CD4-positive, alpha-beta memory T cell (primary cell): Measurements from ENCODE around the gene CSTPP1. TPM values are rescaled to one million over a fixed set of nuclear protein-coding genes. Genes with fewer than 3 reads are reported as not detected.

Experiments
- CTCF ChIA-PET: fragments of 350-600 bp; sonication (Branson Sonifier 250); formaldehyde crosslinking; loops from one replicate; lab custom pipeline; 2021; ENCODE audit warnings: inconsistent platforms; ENCODE audit not compliant: partially characterized antibody; lab: Charles Lee
- POLR2A ChIA-PET: fragments of 350-600 bp; sonication (Branson Sonifier 250); formaldehyde crosslinking; loops from one replicate; lab custom pipeline; 2021; ENCODE audit not compliant: partially characterized antibody; lab: Charles Lee
- DNase-seq, 5 donors: peaks; one replicate each; pipeline versions ENCODE4 v3.0.0 to v3.0.0-alpha.2; 2020 to 2022; ENCODE audit warnings: mixed read lengths in 1 of 5
- H3K27ac ChIP-seq: one replicate; pipeline ENCODE4 v1.7.0; 2013; ENCODE audit warnings: low read depth, low read length
- H3K27me3 ChIP-seq: 2 replicates; pipeline ENCODE4 v1.7.0; 2013; ENCODE audit warnings: mild to moderate bottlenecking, low read length, moderate library complexity; ENCODE audit not compliant: insufficient read depth
- H3K36me3 ChIP-seq: 2 replicates; pipeline ENCODE4 v1.7.0; 2013; ENCODE audit warnings: mild to moderate bottlenecking, low read length, moderate library complexity; ENCODE audit not compliant: insufficient read depth
- H3K4me1 ChIP-seq: 2 replicates; pipeline ENCODE4 v1.7.0; 2013; ENCODE audit warnings: mild to moderate bottlenecking, low read length, moderate library complexity; ENCODE audit not compliant: insufficient read depth
- H3K4me3 ChIP-seq, 2 donors: one replicate each; pipeline ENCODE4 v1.7.0; 2013; ENCODE audit warnings: low read length in 2 of 2, mild to moderate bottlenecking in 1 of 2
- H3K9me3 ChIP-seq, 2 donors: one replicate each; pipeline ENCODE4 v1.7.0; 2013; ENCODE audit warnings: low read length in 2 of 2, control low read depth in 1 of 2; ENCODE audit not compliant: control insufficient read depth in 1 of 2
- H3K27ac Mint-ChIP-seq, 7 donors: one replicate each; pipeline ENCODE4 v1.8.0; 2020 to 2021; ENCODE audit warnings: mixed read lengths in 7 of 7, mild to moderate bottlenecking in 6 of 7, inconsistent platforms in 3 of 7, moderate library complexity in 3 of 7
- H3K27me3 Mint-ChIP-seq, 2 donors: one replicate each; pipeline ENCODE4 v1.8.0; 2020 to 2021; ENCODE audit warnings: mixed read lengths in 2 of 2
- H3K36me3 Mint-ChIP-seq, 2 donors: one replicate each; pipeline ENCODE4 v1.8.0; 2020 to 2021; ENCODE audit warnings: mixed read lengths in 2 of 2, inconsistent platforms in 1 of 2, mild to moderate bottlenecking in 1 of 2
- H3K4me1 Mint-ChIP-seq, 4 donors: one replicate each; pipeline ENCODE4 v1.8.0; 2020 to 2021; ENCODE audit warnings: mixed read lengths in 4 of 4, mild to moderate bottlenecking in 1 of 4
- H3K4me3 Mint-ChIP-seq, 8 donors: one replicate each; pipeline ENCODE4 v1.8.0; 2020 to 2021; ENCODE audit warnings: mixed read lengths in 8 of 8, mild to moderate bottlenecking in 7 of 8, moderate library complexity in 6 of 8, inconsistent platforms in 3 of 8
- H3K9me3 Mint-ChIP-seq, 8 donors: one replicate each; pipeline ENCODE4 v1.8.0; 2020 to 2021; ENCODE audit warnings: mixed read lengths in 8 of 8, mild to moderate bottlenecking in 5 of 8, inconsistent platforms in 3 of 8, moderate library complexity in 1 of 8
- intact Hi-C: fragments of 100-400 bp; cut with micrococcal nuclease; formaldehyde crosslinking; loops from one replicate; pipeline ENCODE4 v1.15.1; 2023
- polyA plus RNA-seq, 2 donors: library from polyadenylated mRNA; unstranded; fragments of 300-500 nt; fragmentation: Illumina TruSeq; gene quantifications; one replicate each; pipeline ENCODE4 v1.2.3, GENCODE V29; 2021
- total RNA-seq, 2 experiments: library from RNA; stranded (reverse); gene quantifications; one replicate each; pipeline ENCODE4 v1.2.3, GENCODE V29; 2021

The CSTPP1 gene
- total and polyA plus RNA-seq, 4 experiments from 2014 or later: 12.4 to 24.3 (median 17.8) TPM

GRCh38 chr11:46969379-46969778 is 32.8 kb downstream of the CSTPP1 start:
- POLR2A ChIA-PET: no interaction called here
- no peaks in the 10 kb centered on the region for H3K27me3 Mint-ChIP-seq
- CTCF ChIA-PET: no interaction called here
- no peaks in the 10 kb centered on the region for H3K9me3 Mint-ChIP-seq
- peaks cover 4 to 12% of the 10 kb centered on the region in 2 donors for H3K36me3 Mint-ChIP-seq
- Histone ChIP-seq H3K4me1 (no peaks in the 10 kb centered on the region), H3K27ac (no peak overlapping the region), H3K36me3 (no peaks in the 10 kb centered on the region), H3K4me3 (no peak overlapping the region), H3K9me3 (no peaks in the 10 kb centered on the region), H3K27me3 (no peaks in the 10 kb centered on the region)
- peaks cover 0 to 2% (median 0%) of the 10 kb centered on the region in 4 donors for H3K4me1 Mint-ChIP-seq
- DNase-seq: no peak
- intact Hi-C loops: no loop called here
- no peak overlapping the region for H3K27ac Mint-ChIP-seq
- no peak overlapping the region for H3K4me3 Mint-ChIP-seq

- no peak for DNase-seq
- Histone ChIP-seq H3K4me3 (no peak overlapping the region), H3K9me3 (no peaks in the 10 kb centered on the region), H3K36me3 (no peaks in the 10 kb centered on the region), H3K27me3 (no peaks in the 10 kb centered on the region), H3K27ac (no peak overlapping the region), H3K4me1 (no peaks in the 10 kb centered on the region)
- intact Hi-C loops: no loop called here
- Mint-ChIP-seq H3K4me1 (peaks cover 0 to 2% (median 0%) of the 10 kb centered on the region in 4 donors), H3K27me3 (no peaks in the 10 kb centered on the region), H3K9me3 (no peaks in the 10 kb centered on the region), H3K4me3 (no peak overlapping the region), H3K36me3 (peaks cover 0 to 3% of the 10 kb centered on the region in 2 donors), H3K27ac (no peak overlapping the region)
- POLR2A ChIA-PET: no interaction called here
- CTCF ChIA-PET: no interaction called here
Observed at GRCh38 chr11:46970913-46971625, 34.5 kb downstream of the CSTPP1 start.

- no peaks in the 10 kb centered on the region for H3K27me3 ChIP-seq
- Mint-ChIP-seq H3K27me3 (no peaks in the 10 kb centered on the region), H3K36me3 (peaks cover 0 to 3% of the 10 kb centered on the region in 2 donors), H3K4me1 (peaks cover 0 to 2% (median 0%) of the 10 kb centered on the region in 4 donors), H3K9me3 (no peaks in the 10 kb centered on the region), H3K27ac (no peak overlapping the region), H3K4me3 (no peak overlapping the region)
- no peak for DNase-seq
- H3K9me3 ChIP-seq: no peaks in the 10 kb centered on the region
- H3K4me3 ChIP-seq: no peak overlapping the region
- no peak overlapping the region for H3K27ac ChIP-seq
- H3K36me3 ChIP-seq: no peaks in the 10 kb centered on the region
- ChIA-PET POLR2A (no interaction called here), CTCF (no interaction called here)
- no peaks in the 10 kb centered on the region for H3K4me1 ChIP-seq
- intact Hi-C loops: no loop called here
Observed at GRCh38 chr11:46972343-46972742, 35.8 kb downstream of the CSTPP1 start.

- Mint-ChIP-seq H3K27ac (no peak overlapping the region), H3K4me3 (no peak overlapping the region), H3K9me3 (no peaks in the 10 kb centered on the region), H3K27me3 (no peaks in the 10 kb centered on the region), H3K36me3 (peaks cover 0 to 3% of the 10 kb centered on the region in 2 donors), H3K4me1 (peaks cover 0 to 2% (median 0%) of the 10 kb centered on the region in 4 donors)
- intact Hi-C loops: no loop called here
- Histone ChIP-seq H3K36me3 (no peaks in the 10 kb centered on the region), H3K27me3 (no peaks in the 10 kb centered on the region), H3K27ac (no peak overlapping the region), H3K9me3 (no peaks in the 10 kb centered on the region), H3K4me3 (no peak overlapping the region), H3K4me1 (no peaks in the 10 kb centered on the region)
- ChIA-PET CTCF (no interaction called here), POLR2A (no interaction called here)
- no peak for DNase-seq
Observed at GRCh38 chr11:46972821-46973220, 36.3 kb downstream of the CSTPP1 start.

- Mint-ChIP-seq H3K27ac (no peak overlapping the region), H3K27me3 (no peaks in the 10 kb centered on the region), H3K9me3 (no peaks in the 10 kb centered on the region), H3K4me1 (peaks cover 3 to 10% (median 8%) of the 10 kb centered on the region in 4 donors), H3K36me3 (peaks cover 0 to 3% of the 10 kb centered on the region in 2 donors), H3K4me3 (no peak overlapping the region)
- Histone ChIP-seq H3K4me1 (peaks cover under 1% of the 10 kb centered on the region), H3K27me3 (no peaks in the 10 kb centered on the region), H3K4me3 (no peak overlapping the region), H3K9me3 (no peaks in the 10 kb centered on the region), H3K27ac (no peak overlapping the region), H3K36me3 (no peaks in the 10 kb centered on the region)
- no peak for DNase-seq
- POLR2A ChIA-PET: no interaction called here
- intact Hi-C loops: no loop called here
- CTCF ChIA-PET: interaction anchor here (0.6 kb wide), 1 partner anchor 428 kb away, joined by 3 read pairs; no protein-coding TSS in a partner anchor
Observed at GRCh38 chr11:46976182-46976854, 39.8 kb downstream of the CSTPP1 start.

GRCh38 chr11:46977038-46977813 is 40.7 kb downstream of the CSTPP1 start:
- no peak overlapping the region for H3K27ac Mint-ChIP-seq
- Histone ChIP-seq H3K27me3 (no peaks in the 10 kb centered on the region), H3K27ac (no peak overlapping the region), H3K36me3 (no peaks in the 10 kb centered on the region), H3K9me3 (no peaks in the 10 kb centered on the region), H3K4me1 (peaks cover 3% of the 10 kb centered on the region), H3K4me3 (no peak overlapping the region)
- peaks cover 5 to 17% (median 10%) of the 10 kb centered on the region in 4 donors for H3K4me1 Mint-ChIP-seq
- H3K9me3 Mint-ChIP-seq: no peaks in the 10 kb centered on the region
- POLR2A ChIA-PET: no interaction called here
- H3K36me3 Mint-ChIP-seq: peaks cover 0 to 3% of the 10 kb centered on the region in 2 donors
- H3K4me3 Mint-ChIP-seq: no peak overlapping the region
- no peaks in the 10 kb centered on the region for H3K27me3 Mint-ChIP-seq
- DNase-seq: no peak
- CTCF ChIA-PET: interaction anchor here (0.6 kb wide), 1 partner anchor 429 kb away, joined by 3 read pairs; no protein-coding TSS in a partner anchor
- intact Hi-C loops: no loop called here

GRCh38 chr11:46978005-46978491 is 41.5 kb downstream of the CSTPP1 start:
- Mint-ChIP-seq H3K27ac (peak overlapping the region in 1 of 7 donors; percentile 0), H3K4me3 (no peak overlapping the region), H3K36me3 (peaks cover 0 to 3% of the 10 kb centered on the region in 2 donors), H3K4me1 (peaks cover 5 to 17% (median 10%) of the 10 kb centered on the region in 4 donors), H3K9me3 (no peaks in the 10 kb centered on the region), H3K27me3 (no peaks in the 10 kb centered on the region)
- no peak for DNase-seq
- Histone ChIP-seq H3K9me3 (no peaks in the 10 kb centered on the region), H3K36me3 (no peaks in the 10 kb centered on the region), H3K4me3 (no peak overlapping the region), H3K4me1 (peaks cover 3% of the 10 kb centered on the region), H3K27ac (no peak overlapping the region), H3K27me3 (no peaks in the 10 kb centered on the region)
- intact Hi-C loops: no loop called here
- POLR2A ChIA-PET: no interaction called here
- CTCF ChIA-PET: interaction anchor here (1.0 kb wide), 1 partner anchor 14 kb away, joined by 3 read pairs; no protein-coding TSS in a partner anchor
